GM12878 (cell line): ENCODE measurements around the gene GMDS. TPM values are rescaled to one million over a fixed set of nuclear protein-coding genes. Genes with fewer than 3 reads are reported as not detected.

Source experiments
- ATAC-seq: fragments of 200-7000 bp; cut with Tn5 transposase; 3 replicates; pipeline ENCODE4 v1.9.1; 2020; ENCODE audit warnings: mild to moderate bottlenecking, moderate library complexity
- BruUV-seq: library from RNA; stranded (reverse); fragments of 400-500 nt; replicated peaks from 2 replicates; lab custom pipeline; 2021; lab: Mats Ljungman, UMichigan
- CTCF ChIA-PET: fragments of 300-600 bp; sonication (Branson Sonifier 250); formaldehyde crosslinking; extraction: SDS; loops from one replicate; lab custom pipeline; 2021; ENCODE audit warnings: inconsistent platforms; lab: Yijun Ruan, JAX
- POLR2A ChIA-PET: fragments of 350-600 bp; formaldehyde crosslinking; extraction: SDS; loops from one replicate; lab custom pipeline; 2021; ENCODE audit warnings: inconsistent platforms; lab: Charles Lee
- RAD21 ChIA-PET: fragments of 300-600 bp; sonication (Branson Sonifier 250); formaldehyde crosslinking; loops from one replicate; lab custom pipeline; 2023; ENCODE audit warnings: antibody characterized with exemption; ENCODE audit not compliant: unreplicated experiment; lab: Charles Lee
- SMC1A ChIA-PET: fragments of 300-600 bp; sonication (Branson Sonifier 250); formaldehyde crosslinking; loops from one replicate; lab custom pipeline; 2023; ENCODE audit not compliant: unreplicated experiment, uncharacterized antibody; lab: Charles Lee
- DNase-seq: peaks from one replicate; pipeline ENCODE4 v3.0.0-alpha.2; 2011; ENCODE audit warnings: low read depth, low spot score
- FAIRE-seq: peaks from 3 replicates; lab custom pipeline; 2011; peaks lifted over from hg19 to GRCh38; lab: Jason Lieb, UNC
- H2AFZ ChIP-seq: 2 replicates; pipeline ENCODE4 v1.6.0; 2011; ENCODE audit warnings: low read depth, low read length, control low read depth; ENCODE audit not compliant: control insufficient read depth
- H3K27ac ChIP-seq: 2 replicates; pipeline ENCODE4 v1.5.1; 2011; ENCODE audit warnings: control low read depth; ENCODE audit not compliant: control insufficient read depth, insufficient read depth
- H3K27me3 ChIP-seq, 2 experiments: replicated peaks in 1 of 2; 2 replicates each; pipeline versions ENCODE4 v1.6.0 to v1.6.1; 2011; ENCODE audit warnings: low read length in 1 of 2; ENCODE audit not compliant: control insufficient read depth in 2 of 2, insufficient read depth in 2 of 2
- H3K36me3 ChIP-seq, 2 experiments: 2 replicates each; pipeline ENCODE4 v1.5.1; 2011; ENCODE audit warnings: low read length in 1 of 2; ENCODE audit not compliant: control insufficient read depth in 2 of 2, insufficient read depth in 2 of 2
- H3K4me1 ChIP-seq: 2 replicates; pipeline ENCODE4 v1.6.1; 2011; ENCODE audit warnings: mild to moderate bottlenecking, low read length, moderate library complexity, mixed read lengths; ENCODE audit not compliant: control insufficient read depth, insufficient read depth
- H3K4me2 ChIP-seq: 2 replicates; pipeline ENCODE4 v1.6.0; 2011; ENCODE audit warnings: control low read depth; ENCODE audit not compliant: control insufficient read depth, insufficient read depth
- H3K4me3 ChIP-seq: fragments of 200-600 bp; sonication (generic); 2 replicates; pipeline ENCODE4 v1.5.1; 2016
- H3K79me2 ChIP-seq: 2 replicates; pipeline ENCODE4 v1.6.0; 2011; ENCODE audit warnings: low read length; ENCODE audit not compliant: control insufficient read depth, insufficient read depth
- H3K9ac ChIP-seq: 2 replicates; pipeline ENCODE4 v1.8.0; 2011; ENCODE audit warnings: low read length, control low read depth, mixed read lengths; ENCODE audit not compliant: control insufficient read depth, insufficient read depth
- H3K9me3 ChIP-seq: replicated peaks from 3 replicates; pipeline ENCODE4 v1.5.1; 2011; ENCODE audit warnings: mild to moderate bottlenecking, low read length; ENCODE audit not compliant: control insufficient read depth, insufficient read depth
- H4K20me1 ChIP-seq: 2 replicates; pipeline ENCODE4 v1.6.0; 2011; ENCODE audit not compliant: control insufficient read depth, insufficient read depth
- CREB1 ChIP-seq: IDR thresholded peaks from 2 replicates; pipeline ENCODE4 v1.6.1; 2012; ENCODE audit warnings: low read depth, mild to moderate bottlenecking, inconsistent platforms
- PAX5 ChIP-seq: IDR thresholded peaks from 2 replicates; pipeline ENCODE4 v1.6.1; 2011; ENCODE audit warnings: low read depth, low read length, borderline replicate concordance
- POLR2A ChIP-seq: IDR thresholded peaks from 2 replicates; pipeline ENCODE4 v1.6.1; 2011; ENCODE audit warnings: low read depth, mild to moderate bottlenecking, low read length
- SMAD1 ChIP-seq: fragments of 450-650 bp; IDR thresholded peaks from 2 replicates; pipeline ENCODE4 v1.6.1; 2018; ENCODE audit warnings: mild to moderate bottlenecking, low read depth; ENCODE audit not compliant: partially characterized antibody
- TCF12 ChIP-seq: IDR thresholded peaks from 2 replicates; pipeline ENCODE4 v1.6.1; 2011; ENCODE audit warnings: low read depth, mild to moderate bottlenecking, low read length
- ZNF274 ChIP-seq: IDR thresholded peaks from one replicate; pipeline ENCODE4 v1.8.0; 2011; ENCODE audit not compliant: insufficient read length, insufficient read depth
- ZZZ3 ChIP-seq: IDR thresholded peaks from 2 replicates; pipeline ENCODE4 v1.6.1; 2011; ENCODE audit warnings: low read depth; ENCODE audit not compliant: control insufficient read depth, insufficient read length
- WGBS: methylation state at CpG from one replicate; pipeline ENCODE4 v1.1.6; 2016; ENCODE audit warnings: low lambda C conversion rate; ENCODE audit not compliant: insufficient replicate concordance, insufficient coverage; ENCODE audit errors: missing lambda C conversion rate; 5-methylcytosine and 5-hydroxymethylcytosine counted together
- in situ Hi-C: fragments of 300-500 bp; cut with MboI; formaldehyde crosslinking; loops from 9 replicates; pipeline ENCODE4 v1.14.3; 2018; ENCODE audit warnings: mixed read lengths
- intact Hi-C: fragments of 100-400 bp; cut with micrococcal nuclease; formaldehyde crosslinking; loops from one replicate; pipeline ENCODE4 v1.14.2; 2022; ENCODE audit not compliant: unreplicated experiment
- polyA plus RNA-seq, 11 experiments: library from polyadenylated mRNA; depleted of rRNA in 4 of 11; unstranded in 6 of 11; stranded (reverse) in 5 of 11; fragments of >200 nt; fragmentation: Nextera tagmentation in 4 of 11; fragmentation: Illumina TruSeq in 1 of 11; extraction: Ambion mirVana in 4 of 11; extraction: Trizol in 1 of 11; gene quantifications; 1 replicate in 1 of 11; 2 replicates in 10 of 11; pipeline versions ENCODE4 v1.2.1 to v1.2.3, GENCODE V29; 2011 to 2016; ENCODE audit warnings: inconsistent platforms in 2 of 11, missing spikeins in 2 of 11, low read depth in 1 of 11
- total RNA-seq, 4 experiments: library from RNA; depleted of rRNA in 3 of 4; stranded (reverse); fragments of >200 nt in 3 of 4; fragmentation: Illumina TruSeq in 1 of 4; extraction: Trizol in 1 of 4; gene quantifications; 2 replicates each; pipeline versions ENCODE4 v1.2.1 to v1.2.3, GENCODE V29; 2013 to 2021
- TF ChIP-seq, protein P1 (sequence below): fragments of 450-650 bp; IDR thresholded peaks from 2 replicates; pipeline ENCODE4 v1.6.1; 2017; ENCODE audit warnings: borderline replicate concordance
- TF ChIP-seq, protein P2 (sequence below): fragments of 450-650 bp; IDR thresholded peaks from 2 replicates; pipeline ENCODE4 v1.6.1; 2017; ENCODE audit warnings: antibody characterized with exemption, mild to moderate bottlenecking, moderate library complexity

GMDS gene
- total and polyA plus RNA-seq, 10 of the 15 experiments (the other 5 are each of a cell fraction or from before 2014, with no cell fraction given), result 0.61 to 53.8 (median 29.3) TPM

DNA sequence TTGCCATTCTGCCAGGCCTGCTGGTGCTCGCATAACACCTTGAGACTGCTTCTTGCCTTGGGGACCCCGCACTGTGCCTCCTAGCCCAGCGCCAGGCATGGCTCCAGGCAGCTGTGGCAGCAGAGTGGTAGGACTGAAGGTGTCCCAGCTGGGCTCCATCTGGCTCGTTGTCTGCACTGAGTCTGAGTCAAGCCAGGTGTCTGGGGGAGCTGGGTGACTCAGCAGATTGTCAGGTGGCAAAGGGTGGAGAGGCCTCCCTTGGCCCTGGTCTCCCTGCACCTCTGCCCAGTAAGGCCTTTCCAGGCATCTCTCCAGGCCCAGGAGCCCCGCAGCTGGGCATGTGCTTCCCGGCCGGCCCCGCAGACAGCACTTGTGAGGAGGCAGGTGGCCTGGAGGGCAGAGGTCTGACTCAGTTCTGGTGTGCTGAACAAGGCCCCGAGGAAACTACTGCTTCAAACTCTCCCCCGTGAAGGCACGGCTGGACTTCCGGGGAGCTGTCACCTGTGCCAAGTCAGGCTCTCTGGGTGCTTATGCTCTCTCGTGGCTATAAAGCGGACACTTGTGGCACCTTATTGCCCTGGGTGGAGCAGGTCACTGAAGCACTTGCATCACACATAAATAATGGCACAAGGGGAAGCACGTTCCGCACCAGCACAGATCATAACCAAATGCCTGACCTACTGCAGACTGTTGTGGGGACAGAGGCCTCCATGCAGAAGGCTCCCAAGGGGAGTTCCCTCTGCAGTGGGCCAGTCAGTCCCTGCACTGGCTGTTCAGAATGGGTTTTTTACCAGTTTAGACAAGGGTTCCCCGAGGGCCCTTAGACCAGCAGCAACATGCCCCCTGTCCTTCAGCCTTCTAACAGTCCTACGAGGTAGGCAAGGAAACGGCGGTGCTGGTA lies 608.2 kb downstream of the GMDS start:
- POLR2A ChIA-PET, result no interaction called here
- no TSS peak for BruUV-seq
- Histone ChIP-seq H2AFZ (peak overlapping the region; percentile 16; the same call in 1 of the 2 replicates), H3K4me2 (no peak overlapping the region), H3K36me3 (no peaks in the 10 kb centered on the region), H3K27ac (no peak overlapping the region), H3K27me3 (no peaks in the 10 kb centered on the region), H3K4me3 (no peak overlapping the region), H3K79me2 (no peaks in the 10 kb centered on the region), H3K4me1 (no peaks in the 10 kb centered on the region; the same call in 1 of the 2 replicates), H3K9me3 (no peaks in the 10 kb centered on the region), H4K20me1 (no peaks in the 10 kb centered on the region), H3K9ac (no peak overlapping the region)
- DNase-seq (no peak), FAIRE-seq (no peak), ATAC-seq (peak; percentile 83)
- 65% methylated on average over 20 of the region's 20 CpGs for WGBS
- SMC1A ChIA-PET, result interaction anchor here (0.9 kb wide), 1 partner anchor 9 kb away, joined by 3 read pairs; no protein-coding TSS in a partner anchor
- TF ChIP-seq POLR2A (no peak), PAX5 (0 out of 2 replicates have a peak, but pooled peaks have one; percentile 11), SMAD1 (no peak), TCF12 (peak; percentile 54; the same call in 1 of the 2 replicates), CREB1 (no peak), ZNF274 (no peak), ZZZ3 (no peak)
- TF ChIP-seq, protein P1, sequence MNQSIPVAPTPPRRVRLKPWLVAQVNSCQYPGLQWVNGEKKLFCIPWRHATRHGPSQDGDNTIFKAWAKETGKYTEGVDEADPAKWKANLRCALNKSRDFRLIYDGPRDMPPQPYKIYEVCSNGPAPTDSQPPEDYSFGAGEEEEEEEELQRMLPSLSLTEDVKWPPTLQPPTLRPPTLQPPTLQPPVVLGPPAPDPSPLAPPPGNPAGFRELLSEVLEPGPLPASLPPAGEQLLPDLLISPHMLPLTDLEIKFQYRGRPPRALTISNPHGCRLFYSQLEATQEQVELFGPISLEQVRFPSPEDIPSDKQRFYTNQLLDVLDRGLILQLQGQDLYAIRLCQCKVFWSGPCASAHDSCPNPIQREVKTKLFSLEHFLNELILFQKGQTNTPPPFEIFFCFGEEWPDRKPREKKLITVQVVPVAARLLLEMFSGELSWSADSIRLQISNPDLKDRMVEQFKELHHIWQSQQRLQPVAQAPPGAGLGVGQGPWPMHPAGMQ, result no peak
- TF ChIP-seq, protein P2, sequence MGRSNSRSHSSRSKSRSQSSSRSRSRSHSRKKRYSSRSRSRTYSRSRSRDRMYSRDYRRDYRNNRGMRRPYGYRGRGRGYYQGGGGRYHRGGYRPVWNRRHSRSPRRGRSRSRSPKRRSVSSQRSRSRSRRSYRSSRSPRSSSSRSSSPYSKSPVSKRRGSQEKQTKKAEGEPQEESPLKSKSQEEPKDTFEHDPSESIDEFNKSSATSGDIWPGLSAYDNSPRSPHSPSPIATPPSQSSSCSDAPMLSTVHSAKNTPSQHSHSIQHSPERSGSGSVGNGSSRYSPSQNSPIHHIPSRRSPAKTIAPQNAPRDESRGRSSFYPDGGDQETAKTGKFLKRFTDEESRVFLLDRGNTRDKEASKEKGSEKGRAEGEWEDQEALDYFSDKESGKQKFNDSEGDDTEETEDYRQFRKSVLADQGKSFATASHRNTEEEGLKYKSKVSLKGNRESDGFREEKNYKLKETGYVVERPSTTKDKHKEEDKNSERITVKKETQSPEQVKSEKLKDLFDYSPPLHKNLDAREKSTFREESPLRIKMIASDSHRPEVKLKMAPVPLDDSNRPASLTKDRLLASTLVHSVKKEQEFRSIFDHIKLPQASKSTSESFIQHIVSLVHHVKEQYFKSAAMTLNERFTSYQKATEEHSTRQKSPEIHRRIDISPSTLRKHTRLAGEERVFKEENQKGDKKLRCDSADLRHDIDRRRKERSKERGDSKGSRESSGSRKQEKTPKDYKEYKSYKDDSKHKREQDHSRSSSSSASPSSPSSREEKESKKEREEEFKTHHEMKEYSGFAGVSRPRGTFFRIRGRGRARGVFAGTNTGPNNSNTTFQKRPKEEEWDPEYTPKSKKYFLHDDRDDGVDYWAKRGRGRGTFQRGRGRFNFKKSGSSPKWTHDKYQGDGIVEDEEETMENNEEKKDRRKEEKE, result no peak
- intact Hi-C loops (no loop called here), in situ Hi-C loops (no loop called here)
- CTCF ChIA-PET, result no interaction called here
- RAD21 ChIA-PET, result no interaction called here
